Frontal cortex (tissue), 4 donors: ENCODE results near the gene FGR. TPM values are rescaled to one million over a fixed set of nuclear protein-coding genes. Genes with fewer than 3 reads are reported as not detected.

Experiments used
- DNase-seq, 2 donors: peaks; one replicate each; pipeline ENCODE4 v3.0.0; 2012; ENCODE audit warnings: low spot score in 2 of 2
- FAIRE-seq: peaks from 2 replicates; lab custom pipeline; 2012; peaks lifted over from hg19 to GRCh38; lab: Jason Lieb, UNC
- total RNA-seq: library from RNA; depleted of rRNA; stranded (reverse); fragments of >200 nt; gene quantifications from one replicate; pipeline ENCODE4 v1.2.3, GENCODE V29; 2014
- donor health status: control.
- donor health status: control.
- donor health status: control.

FGR gene
- total RNA-seq, 1 donor from 2014 or later: 0.41 TPM

GRCh38 chr1:27604579-27605299, 30.2 kb downstream of the FGR start:
- no peak for FAIRE-seq

GRCh38 chr1:27603681-27604578, 31.1 kb downstream of the FGR start, which contains the start of gene AHDC1:
Gene AHDC1, minus strand, starts transcription at chr1:27604144. Its CDS starts 52,029 bp downstream, at chr1:27552115.
- DNase-seq: peak; percentile 93 to 94
- no peak for FAIRE-seq

More at GRCh38 chr1:27604579-27605299, 30.2 kb downstream of the FGR start:
- no peak for DNase-seq

GRCh38 chr1:27603309-27603680, 31.7 kb downstream of the FGR start:
- DNase-seq: no peak
- FAIRE-seq: no peak

GRCh38 chr1:27602462-27603308, 32.3 kb downstream of the FGR start:
- no peak for FAIRE-seq
- peak; percentile 77 to 83 for DNase-seq

GRCh38 chr1:27601771-27602461, 33.1 kb downstream of the FGR start:
- DNase-seq (peak; percentile 68 to 69), FAIRE-seq (no peak)

GRCh38 chr1:27601321-27601770, 33.6 kb downstream of the FGR start:
- FAIRE-seq (no peak), DNase-seq (no peak)

GRCh38 chr1:27600498-27601175, 34.3 kb downstream of the FGR start:
- no peak for FAIRE-seq

GRCh38 chr1:27599605-27600497, 35.1 kb downstream of the FGR start:
- no peak for FAIRE-seq

More at GRCh38 chr1:27600498-27601175, 34.3 kb downstream of the FGR start:
- no peak for DNase-seq

GRCh38 chr1:27598902-27599528, 36.0 kb downstream of the FGR start:
- FAIRE-seq (no peak), DNase-seq (peak; percentile 54 to 82)

More at GRCh38 chr1:27599605-27600497, 35.1 kb downstream of the FGR start:
- no peak for DNase-seq

GRCh38 chr1:27598295-27598687, 36.7 kb downstream of the FGR start:
- no peak for DNase-seq

GRCh38 chr1:27597516-27598294, 37.3 kb downstream of the FGR start:
- no peak for FAIRE-seq

More at GRCh38 chr1:27598295-27598687, 36.7 kb downstream of the FGR start:
- FAIRE-seq: no peak

GRCh38 chr1:27596986-27597385, 38.0 kb downstream of the FGR start:
- DNase-seq: no peak
- FAIRE-seq: no peak

More at GRCh38 chr1:27597516-27598294, 37.3 kb downstream of the FGR start:
- DNase-seq: no peak

GRCh38 chr1:27596261-27596660, 38.7 kb downstream of the FGR start:
- DNase-seq (no peak), FAIRE-seq (no peak)

GRCh38 chr1:27595597-27595996, 39.4 kb downstream of the FGR start:
- FAIRE-seq (no peak), DNase-seq (no peak)

- DNase-seq (no peak), FAIRE-seq (no peak)
Measured at GRCh38 chr1:27594564-27595510, 40.1 kb downstream of the FGR start.
